HFFc6 (cell line): ENCODE results near the gene NEUROG2. TPM values are rescaled to one million over a fixed set of nuclear protein-coding genes. Genes with fewer than 3 reads are reported as not detected.
"Not testable (repeated sequence)": the region's sequence is repeated elsewhere in the genome, so short reads cannot be mapped to it uniquely, and the experiment has no call there.

ENCODE experiments used
- DNase-seq: peaks from one replicate; pipeline ENCODE4 v3.0.0-alpha.2; 2018
- H3K27ac Mint-ChIP-seq: 2 replicates; pipeline ENCODE4 v1.8.0; 2020; ENCODE audit warnings: mild to moderate bottlenecking, mixed read lengths
- H3K27me3 Mint-ChIP-seq: 2 replicates; pipeline ENCODE4 v1.8.0; 2021; ENCODE audit warnings: mild to moderate bottlenecking, moderate library complexity, mixed read lengths; ENCODE audit not compliant: insufficient read depth
- H3K36me3 Mint-ChIP-seq: 2 replicates; pipeline ENCODE4 v1.8.0; 2021; ENCODE audit warnings: low read depth, mixed read lengths
- H3K4me1 Mint-ChIP-seq: 2 replicates; pipeline ENCODE4 v1.8.0; 2020; ENCODE audit warnings: low read depth, mixed read lengths
- H3K4me3 Mint-ChIP-seq: 2 replicates; pipeline ENCODE4 v1.8.0; 2020; ENCODE audit warnings: mild to moderate bottlenecking, moderate library complexity, mixed read lengths
- H3K9me3 Mint-ChIP-seq: 2 replicates; pipeline ENCODE4 v1.8.0; 2020; ENCODE audit warnings: mild to moderate bottlenecking, mixed read lengths
- CTCF ChIP-seq: fragments of 200-600 bp; sonication (generic); IDR thresholded peaks from 2 replicates; pipeline ENCODE4 v1.5.0; 2021; ENCODE audit warnings: antibody characterized with exemption, mild to moderate bottlenecking
- total RNA-seq, 6 experiments: library from RNA; stranded (reverse); fragmentation: NEBNext Ultra II Directional; extraction: Animal tissue kit (Norgen Biotek cat#: 25700); gene quantifications; 2 replicates in 1 of 6; 3 replicates in 5 of 6; pipeline ENCODE4 v1.2.3, GENCODE V29; 2021

Gene NEUROG2
- total RNA-seq, 6 experiments from 2014 or later, result not detected

GRCh38 chr4:112492321-112492720, 23.7 kb downstream of the NEUROG2 start:
- Mint-ChIP-seq H3K27me3 (peaks cover 5% of the 10 kb centered on the region), H3K27ac (no peak overlapping the region), H3K9me3 (peaks cover 29% of the 10 kb centered on the region), H3K36me3 (peaks cover 6% of the 10 kb centered on the region), H3K4me1 (no peaks in the 10 kb centered on the region), H3K4me3 (no peak overlapping the region)
- no peak for DNase-seq
- no peak for TF ChIP-seq CTCF

DNA sequence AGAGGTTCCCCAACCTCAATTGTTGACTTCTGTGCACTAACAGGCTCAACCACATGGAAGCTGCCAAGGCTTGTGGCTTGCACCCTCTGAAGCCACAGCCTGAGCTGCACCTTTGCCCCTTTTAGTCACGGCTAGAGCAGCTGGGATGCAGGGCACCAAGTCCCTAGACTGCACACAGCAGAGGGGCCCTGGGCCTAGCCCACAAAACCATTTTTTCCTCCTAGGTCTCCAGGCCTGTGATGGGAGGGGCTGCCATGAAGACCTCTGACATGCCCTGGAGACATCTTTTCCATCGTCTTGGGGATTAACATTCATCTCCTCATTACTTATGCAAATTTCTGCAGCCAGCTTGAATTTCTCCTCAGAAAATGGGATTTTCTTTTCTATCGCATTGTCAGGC, 25.2 kb downstream of the NEUROG2 start:
- not testable (repeated sequence) for H3K4me3 Mint-ChIP-seq, H3K27ac Mint-ChIP-seq, DNase-seq, H3K36me3 Mint-ChIP-seq, H3K27me3 Mint-ChIP-seq, H3K4me1 Mint-ChIP-seq
- H3K9me3 Mint-ChIP-seq, result peaks cover 29% of the 10 kb centered on the region

DNA sequence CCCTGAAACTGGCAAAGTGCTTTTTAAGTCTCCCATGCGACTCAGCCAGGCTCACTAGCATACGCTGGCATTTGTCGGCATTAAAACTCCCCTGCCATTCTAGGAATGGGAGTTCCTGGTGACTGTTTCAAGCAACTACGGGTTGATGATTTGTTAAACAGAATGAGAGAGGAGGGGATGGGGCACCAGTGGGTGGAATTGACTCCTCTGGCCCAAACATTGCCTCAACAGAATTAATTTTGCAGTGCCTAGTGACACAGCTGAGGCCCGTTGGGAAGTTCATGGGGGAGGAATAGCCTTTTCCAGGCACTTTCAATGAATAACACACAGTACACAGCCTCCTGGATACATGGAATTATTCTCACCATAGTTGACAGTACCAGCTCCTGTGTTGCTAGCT, 30.1 kb downstream of the NEUROG2 start:
- Mint-ChIP-seq H3K27me3 (no peaks in the 10 kb centered on the region), H3K4me3 (no peak overlapping the region), H3K36me3 (peaks cover 5% of the 10 kb centered on the region), H3K27ac (no peak overlapping the region), H3K4me1 (no peaks in the 10 kb centered on the region), H3K9me3 (peaks cover 28% of the 10 kb centered on the region)
- no peak for TF ChIP-seq CTCF
- no peak for DNase-seq

GRCh38 chr4:112473985-112474384, 42.0 kb downstream of the NEUROG2 start:
- Mint-ChIP-seq H3K27ac (no peak overlapping the region), H3K27me3 (peaks cover 6% of the 10 kb centered on the region; the same call in 1 of the 2 replicates), H3K4me1 (no peaks in the 10 kb centered on the region), H3K9me3 (peaks cover 3% of the 10 kb centered on the region; the same call in 1 of the 2 replicates), H3K4me3 (no peak overlapping the region), H3K36me3 (no peaks in the 10 kb centered on the region)
- DNase-seq, result no peak
- TF ChIP-seq CTCF, result no peak

GRCh38 chr4:112472318-112472717, 43.7 kb downstream of the NEUROG2 start:
- no peak for TF ChIP-seq CTCF
- Mint-ChIP-seq H3K4me1 (no peaks in the 10 kb centered on the region), H3K36me3 (no peaks in the 10 kb centered on the region), H3K9me3 (no peaks in the 10 kb centered on the region), H3K27ac (no peak overlapping the region), H3K4me3 (no peak overlapping the region), H3K27me3 (peaks cover 8% of the 10 kb centered on the region; the same call in 1 of the 2 replicates)
- no peak for DNase-seq

Other genes with a start within 250 kb of the NEUROG2 start
- gene TIFA, start 230.3 kb downstream of the NEUROG2 start, total RNA-seq, result 1 to 10 TPM; 4.3 to 7.4 (median 6.4) TPM
- gene ALPK1, start 218.8 kb downstream of the NEUROG2 start, total RNA-seq, result 1 to 10 TPM; 5.8 to 9.0 (median 7.8) TPM
- gene ZGRF1, start 120.7 kb upstream of the NEUROG2 start, total RNA-seq, result 1 to 10 TPM; 3.7 to 7.3 (median 6.6) TPM
- gene LARP7, start 121.0 kb upstream of the NEUROG2 start, total RNA-seq, result 10 to 100 TPM; 25.1 to 34.4 (median 30.6) TPM